ENCODE measurements around the gene GUCY1B1. TPM values are rescaled to one million over a fixed set of nuclear protein-coding genes. Genes with fewer than 3 reads are reported as not detected.

Gene GUCY1B1
- total RNA-seq, 1 donor, result 1.1 TPM

GRCh38 chr4:155787113-155787710, 28.4 kb downstream of the GUCY1B1 start:
- no peaks in the 10 kb centered on the region for H3K27me3 ChIP-seq (ENCODE audit: insufficient read depth, low read length)
- no peaks in the 10 kb centered on the region for H3K4me1 ChIP-seq (ENCODE audit: insufficient read depth, low read length)
- no peaks in the 10 kb centered on the region for H4K20me1 ChIP-seq (ENCODE audit: insufficient read depth, low read length)
- no peaks in the 10 kb centered on the region for H3K79me2 ChIP-seq (ENCODE audit: insufficient read depth, low read length)
- H3K4me2 ChIP-seq (ENCODE audit: insufficient read depth, low read length), result peak overlapping the region; percentile 47
- peak; percentile 94 for TF ChIP-seq CTCF (IDR thresholded peaks at IDR 0.05; ENCODE audit: extremely low read depth, low read depth, low read length)
- DNase-seq (ENCODE audit: insufficient read length, low spot score, missing footprints), result peak; percentile 64
- H3K9me3 ChIP-seq (ENCODE audit: low read depth, low read length), result no peaks in the 10 kb centered on the region
- H3K36me3 ChIP-seq (ENCODE audit: insufficient read depth, low read length), result no peaks in the 10 kb centered on the region
- no peak overlapping the region for H3K4me3 ChIP-seq (ENCODE audit: insufficient read depth, low read length)
- peak overlapping the region; percentile 81 for H2AFZ ChIP-seq (ENCODE audit: low read length)
- H3K27ac ChIP-seq (ENCODE audit: low read depth, low read length), result no peak overlapping the region

GRCh38 chr4:155789391-155789790, 30.6 kb downstream of the GUCY1B1 start:
- Histone ChIP-seq H3K4me2 (ENCODE audit: insufficient read depth, low read length) (peak overlapping the region; percentile 68), H3K27ac (ENCODE audit: low read depth, low read length) (no peak overlapping the region), H4K20me1 (ENCODE audit: insufficient read depth, low read length) (no peaks in the 10 kb centered on the region), H3K4me3 (ENCODE audit: insufficient read depth, low read length) (peak overlapping the region; percentile 23), H3K4me1 (ENCODE audit: insufficient read depth, low read length) (no peaks in the 10 kb centered on the region), H3K9me3 (ENCODE audit: low read depth, low read length) (no peaks in the 10 kb centered on the region), H2AFZ (ENCODE audit: low read length) (peak overlapping the region; percentile 77), H3K27me3 (ENCODE audit: insufficient read depth, low read length) (no peaks in the 10 kb centered on the region), H3K79me2 (ENCODE audit: insufficient read depth, low read length) (no peaks in the 10 kb centered on the region), H3K36me3 (ENCODE audit: insufficient read depth, low read length) (no peaks in the 10 kb centered on the region)
- DNase-seq (ENCODE audit: insufficient read length, low spot score, missing footprints), result no peak
- no peak for TF ChIP-seq CTCF (IDR thresholded peaks at IDR 0.05; ENCODE audit: extremely low read depth, low read depth, low read length)

DNA sequence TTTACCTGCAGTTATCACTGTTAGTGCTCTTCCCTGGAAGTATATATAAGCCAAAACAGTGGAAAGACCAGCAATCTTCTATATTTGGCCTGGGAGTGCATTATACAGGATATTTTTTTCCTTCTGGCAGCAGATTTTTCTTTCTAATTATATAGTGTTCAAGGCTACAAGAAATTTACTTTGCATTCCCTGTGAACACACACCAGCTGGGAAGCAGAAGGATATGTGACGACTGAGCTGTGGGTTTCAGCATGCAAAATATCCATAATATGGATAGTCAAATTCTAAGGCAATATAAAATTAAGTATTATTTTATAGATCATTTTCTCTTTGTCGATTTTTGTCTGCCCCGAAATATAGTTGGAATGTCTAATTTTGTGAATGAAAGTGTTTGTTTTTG, 31.2 kb downstream of the GUCY1B1 start:
- H3K9me3 ChIP-seq (ENCODE audit: low read depth, low read length), result no peaks in the 10 kb centered on the region

More for the DNA sequence above, 31.2 kb downstream of the GUCY1B1 start:
- H3K27me3 ChIP-seq (ENCODE audit: insufficient read depth, low read length), result no peaks in the 10 kb centered on the region
- H2AFZ ChIP-seq (ENCODE audit: low read length), result no peak overlapping the region
- H3K79me2 ChIP-seq (ENCODE audit: insufficient read depth, low read length), result no peaks in the 10 kb centered on the region
- no peak for TF ChIP-seq CTCF (IDR thresholded peaks at IDR 0.05; ENCODE audit: extremely low read depth, low read depth, low read length)
- no peak for DNase-seq (ENCODE audit: insufficient read length, low spot score, missing footprints)
- no peak overlapping the region for H3K4me3 ChIP-seq (ENCODE audit: insufficient read depth, low read length)
- H3K4me2 ChIP-seq (ENCODE audit: insufficient read depth, low read length), result no peak overlapping the region
- no peak overlapping the region for H3K27ac ChIP-seq (ENCODE audit: low read depth, low read length)
- H3K36me3 ChIP-seq (ENCODE audit: insufficient read depth, low read length), result no peaks in the 10 kb centered on the region
- H3K4me1 ChIP-seq (ENCODE audit: insufficient read depth, low read length), result no peaks in the 10 kb centered on the region
- no peaks in the 10 kb centered on the region for H4K20me1 ChIP-seq (ENCODE audit: insufficient read depth, low read length)
